Stimulated activated CD4-positive, alpha-beta T cell treated with anti-CD3 and anti-CD28 coated beads, TNF-alpha, amount 100 ng/mL, for 1 hour (primary cell): ENCODE results near the gene THBS2.
"Not testable (repeated sequence)": the region's sequence is repeated elsewhere in the genome, so short reads cannot be mapped to it uniquely, and the experiment has no call there.

ENCODE experiments used
- DNase-seq, 3 donors: peaks; one replicate each; pipeline ENCODE4 v3.0.0-alpha.2; 2020; ENCODE audit warnings: low read depth in 3 of 3, low spot score in 1 of 3

THBS2 gene

GRCh38 chr6:169253337-169254238 is at the start of gene THBS2:
Gene THBS2, minus strand, starts transcription at chr6:169253846. Its CDS starts 3,062 bp downstream, at chr6:169250784.
- no peak for DNase-seq

DNA sequence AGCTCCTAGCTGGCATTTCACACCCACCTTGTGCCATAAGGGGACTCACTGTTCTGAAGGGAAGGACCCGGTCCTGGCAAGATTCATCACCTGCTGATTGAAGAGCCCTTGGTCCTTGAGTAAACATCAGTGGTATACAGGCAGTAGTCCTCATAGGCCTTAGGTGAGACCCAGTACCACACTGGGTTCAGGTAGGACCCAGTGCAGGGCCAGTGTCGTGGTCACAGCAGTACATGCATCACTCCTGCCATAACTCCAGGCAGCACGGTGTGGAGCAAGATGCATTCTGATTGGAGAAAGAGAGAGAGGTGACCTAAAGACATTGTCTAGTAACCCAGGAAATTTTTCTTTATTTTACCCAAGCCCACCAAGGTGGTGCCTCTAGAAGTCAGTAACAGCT is 49.1 kb upstream of the THBS2 start:
- no peak for DNase-seq

GRCh38 chr6:169302255-169302654 is 48.6 kb upstream of the THBS2 start:
- DNase-seq = no peak

DNA sequence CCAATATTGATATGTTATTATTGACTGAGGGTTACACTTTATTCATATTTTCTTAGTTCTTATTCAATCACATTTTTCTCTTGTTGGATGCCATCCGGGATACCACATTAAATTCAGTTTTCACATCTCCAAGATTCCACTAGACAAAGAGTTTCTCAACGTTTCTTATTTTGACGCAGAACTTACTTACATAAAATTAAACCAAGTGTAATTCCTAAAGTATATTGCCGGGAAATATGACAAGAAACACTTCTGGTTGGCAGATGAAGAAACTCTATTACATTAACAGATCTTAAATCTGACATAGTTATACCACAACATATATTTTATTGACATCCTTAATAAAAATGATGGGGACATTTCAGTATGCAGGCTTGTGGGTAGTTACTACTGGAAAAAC is 47.3 kb upstream of the THBS2 start:
- no peak for DNase-seq

GRCh38 chr6:169298626-169299025 is 45.0 kb upstream of the THBS2 start:
- DNase-seq = not testable (repeated sequence)

- DNase-seq = no peak
Observed at GRCh38 chr6:169296622-169297021, 43.0 kb upstream of the THBS2 start.

DNA sequence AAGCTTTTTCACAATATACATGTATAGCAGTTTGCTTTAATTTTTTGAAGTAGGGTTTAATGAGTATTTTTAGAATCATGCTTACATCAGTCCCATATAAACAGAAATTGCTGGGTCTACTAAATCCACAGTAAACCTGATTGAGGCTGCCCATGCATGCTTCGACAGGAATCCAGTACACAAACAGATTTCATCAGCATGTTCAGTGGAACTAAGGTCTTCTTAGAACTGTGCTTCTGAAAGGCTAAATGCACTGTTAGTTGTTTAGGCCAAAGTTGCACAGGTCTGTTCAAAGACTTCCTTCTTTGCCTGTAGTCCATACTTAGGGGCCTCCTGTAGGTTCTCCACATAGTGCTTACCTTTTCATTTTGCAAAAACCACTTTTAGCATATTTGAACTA is 42.5 kb upstream of the THBS2 start:
- no peak for DNase-seq

- DNase-seq = no peak
Observed at GRCh38 chr6:169293196-169293595, 39.5 kb upstream of the THBS2 start.

DNA sequence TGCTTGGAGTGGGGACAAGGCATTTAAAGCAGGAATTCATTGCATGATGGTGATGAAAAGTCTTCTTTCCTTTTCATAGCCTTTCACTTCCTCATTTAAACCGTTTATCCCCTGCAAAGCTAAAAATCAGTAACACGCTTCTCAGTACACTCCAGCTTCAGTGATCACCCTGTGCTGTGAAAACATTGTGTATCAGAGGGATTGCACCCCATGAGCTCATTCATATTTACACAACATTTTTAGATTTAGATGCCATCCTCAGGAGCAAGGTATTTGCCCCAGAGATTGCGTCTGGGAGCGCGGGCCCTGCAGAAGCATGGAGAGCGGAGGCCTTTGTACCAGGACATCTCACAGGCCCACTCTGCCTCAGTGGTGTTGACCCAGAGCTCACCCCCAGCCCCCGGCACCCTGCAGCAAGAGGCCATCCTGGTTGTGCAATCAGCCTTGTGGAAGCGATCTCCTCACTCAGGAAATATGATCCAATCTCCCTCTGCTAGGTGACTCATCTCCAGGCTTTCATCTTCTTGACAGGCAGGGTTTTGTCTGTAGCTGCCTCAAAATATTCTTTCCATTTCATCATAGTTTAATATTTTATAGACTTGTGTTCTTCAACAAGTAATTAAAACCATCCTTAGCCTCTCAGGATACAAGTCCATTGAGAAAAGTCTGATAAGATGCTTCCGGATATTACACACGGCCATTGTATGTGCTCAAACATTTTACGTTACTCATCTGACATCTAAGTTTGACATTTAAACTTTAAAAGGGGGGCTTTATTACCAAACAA is 38.9 kb upstream of the THBS2 start:
- no peak for DNase-seq

DNA sequence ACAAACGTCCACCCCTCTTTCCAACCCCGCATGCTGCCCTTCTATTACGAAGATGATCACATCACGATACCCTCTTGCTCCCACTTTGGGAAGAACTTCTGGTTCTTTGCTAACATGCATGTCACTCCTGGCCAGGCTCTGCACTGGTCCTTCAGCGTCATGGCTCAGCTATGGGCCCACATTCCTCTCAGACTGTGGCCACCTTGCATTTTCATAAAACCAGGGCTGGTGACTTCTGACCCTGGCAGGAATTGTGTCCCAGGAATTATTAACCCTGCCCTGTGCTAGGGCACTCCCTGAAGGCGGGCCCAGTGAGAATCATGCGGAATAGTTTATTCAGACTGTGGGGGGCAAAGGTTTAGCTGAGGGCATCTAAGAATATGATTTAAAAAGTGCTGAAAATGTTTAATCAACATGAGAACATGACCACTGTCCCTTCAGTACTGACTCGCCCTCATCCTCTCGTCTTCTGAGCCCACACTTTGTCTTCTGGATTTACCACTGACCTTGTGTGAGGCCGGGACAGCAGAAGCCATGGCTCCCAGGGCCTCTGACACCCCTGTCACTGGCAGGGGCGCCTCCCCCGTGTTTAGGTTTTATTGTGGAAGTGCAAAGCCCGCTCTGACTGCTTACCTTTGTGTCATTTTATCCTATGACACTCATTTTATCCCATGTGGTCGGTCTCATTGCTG is 38.1 kb upstream of the THBS2 start:
- DNase-seq = no peak

- DNase-seq = no peak
Observed at GRCh38 chr6:169291148-169291547, 37.5 kb upstream of the THBS2 start.

- DNase-seq = no peak
Observed at GRCh38 chr6:169289619-169290339, 36.1 kb upstream of the THBS2 start.

DNA sequence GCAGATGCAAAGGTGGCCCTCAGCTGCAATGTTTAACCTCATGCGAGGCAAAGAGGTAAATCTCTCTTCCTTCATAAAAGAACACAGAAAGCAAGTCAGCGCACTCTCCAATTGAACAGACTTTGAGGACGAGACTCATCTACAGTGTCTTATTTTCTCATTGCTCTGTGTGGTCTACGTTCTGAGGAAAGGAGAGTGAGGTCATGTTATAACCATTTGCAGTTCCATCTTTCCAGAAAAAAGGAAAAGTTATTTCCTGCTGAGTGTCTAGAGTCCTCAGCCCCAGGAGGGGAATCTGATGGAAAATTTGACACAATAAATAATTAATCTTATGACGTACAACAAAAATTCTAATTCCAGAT is 35.6 kb upstream of the THBS2 start:
- no peak for DNase-seq

DNA sequence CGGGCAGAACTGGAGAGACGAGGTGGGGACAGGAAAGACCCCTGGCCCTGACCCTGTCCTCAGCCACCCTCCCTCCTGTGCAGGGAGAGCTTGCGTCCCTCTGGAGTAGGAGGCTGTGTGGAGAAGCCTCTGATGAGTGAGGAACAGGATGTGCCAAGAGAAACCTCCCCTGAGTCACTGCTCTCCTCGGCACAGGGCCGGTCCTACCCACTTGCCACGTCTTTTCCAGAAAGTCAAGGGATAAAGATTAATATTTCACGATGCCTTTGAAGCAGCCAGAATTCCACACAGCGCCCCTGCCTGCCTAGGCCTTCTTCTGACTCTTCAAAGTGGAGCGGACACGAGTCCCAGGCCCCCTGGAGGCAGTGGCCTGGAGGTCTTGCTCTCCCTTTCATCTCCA is 34.9 kb upstream of the THBS2 start:
- DNase-seq = no peak

DNA sequence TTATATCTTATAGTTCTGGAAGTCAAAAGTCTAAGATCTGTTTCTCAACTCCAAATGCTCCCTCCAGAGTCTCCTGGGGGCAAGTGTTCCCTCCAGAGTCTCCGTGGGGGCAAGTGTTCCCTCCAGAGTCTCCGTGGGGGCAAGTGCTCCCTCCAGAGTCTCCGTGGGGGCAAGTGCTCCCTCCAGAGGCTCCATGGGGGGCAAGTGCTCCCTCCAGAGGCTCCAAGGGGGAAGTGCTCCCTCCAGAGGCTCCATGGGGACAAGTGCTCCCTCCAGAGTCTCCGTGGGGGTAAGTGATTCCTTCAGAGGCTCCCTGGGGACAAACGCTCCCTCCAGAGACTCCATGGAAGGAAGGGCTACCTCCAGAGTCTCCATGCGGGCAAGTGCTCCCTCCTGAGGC is 34.0 kb upstream of the THBS2 start:
- DNase-seq = no peak

DNA sequence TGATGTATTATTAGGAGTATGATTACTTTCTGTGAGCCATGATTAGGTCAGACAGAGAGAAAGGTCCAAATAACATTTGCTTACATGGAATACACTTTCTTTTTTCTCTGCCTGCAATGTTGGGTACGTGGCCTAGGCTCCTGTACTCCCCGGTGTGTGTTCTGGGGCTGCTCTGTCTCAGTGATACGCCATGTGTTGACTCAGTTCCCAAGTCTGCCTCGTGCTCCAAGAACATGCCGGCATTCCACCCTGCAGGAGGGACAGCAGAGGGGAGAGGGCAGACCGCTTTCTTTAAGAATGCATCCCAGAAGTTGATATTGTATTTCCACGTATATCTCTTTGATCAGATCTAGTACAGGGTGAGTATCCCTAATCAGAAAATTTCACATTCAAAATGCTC is 33.3 kb upstream of the THBS2 start:
- DNase-seq = no peak

DNA sequence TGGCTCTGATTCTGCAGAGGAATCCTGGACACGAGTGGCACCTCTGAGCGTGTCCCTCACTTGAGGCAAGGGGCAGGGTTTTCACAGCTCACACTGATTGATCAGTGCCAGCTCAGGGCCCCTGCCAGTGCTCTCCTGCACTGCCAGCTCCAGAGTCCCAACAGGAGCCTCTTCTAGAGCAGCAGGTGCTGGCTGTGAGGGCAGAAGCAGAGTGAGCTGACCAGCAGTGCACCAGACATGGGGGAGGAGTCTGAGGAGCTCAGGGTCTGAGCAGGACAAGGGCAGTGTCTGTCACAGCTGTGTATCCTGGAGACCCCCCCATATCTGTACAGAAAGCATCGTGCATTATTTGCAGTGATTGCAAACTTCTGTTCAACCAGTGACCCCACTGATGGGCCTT is 31.5 kb upstream of the THBS2 start:
- no peak for DNase-seq

DNA sequence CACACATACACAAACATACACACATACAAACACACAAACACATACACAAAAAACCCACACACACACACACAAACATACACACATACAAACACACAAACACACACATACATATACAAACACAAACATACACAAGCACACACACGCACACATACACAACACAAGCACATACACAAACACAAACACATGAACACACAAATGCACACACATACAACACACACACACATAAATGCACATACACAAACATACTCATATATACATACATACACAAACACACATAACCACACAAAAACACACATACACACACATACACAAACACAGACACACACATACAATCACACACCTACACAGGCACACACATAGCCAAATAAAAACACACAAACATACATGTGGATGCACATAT is 30.3 kb upstream of the THBS2 start:
- no peak for DNase-seq

DNA sequence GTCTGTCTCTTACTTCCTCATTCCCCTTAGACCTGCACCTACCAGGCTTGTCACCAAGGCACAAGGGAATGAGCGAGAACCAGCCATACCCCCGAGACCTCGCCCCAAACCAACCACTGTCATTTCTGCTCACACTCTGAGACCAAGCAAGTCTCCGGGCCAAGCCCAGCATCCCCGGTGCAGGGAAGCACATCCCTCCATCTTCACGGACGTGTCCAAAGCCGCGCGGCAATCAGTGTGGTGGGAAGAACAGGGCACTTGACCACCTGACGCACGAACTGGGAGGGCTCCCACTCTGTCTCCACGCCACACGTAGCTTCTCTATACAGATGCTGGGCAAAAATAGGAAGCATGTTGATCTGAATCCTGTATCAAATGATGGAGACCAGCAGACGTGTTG is 28.4 kb upstream of the THBS2 start:
- no peak for DNase-seq

DNA sequence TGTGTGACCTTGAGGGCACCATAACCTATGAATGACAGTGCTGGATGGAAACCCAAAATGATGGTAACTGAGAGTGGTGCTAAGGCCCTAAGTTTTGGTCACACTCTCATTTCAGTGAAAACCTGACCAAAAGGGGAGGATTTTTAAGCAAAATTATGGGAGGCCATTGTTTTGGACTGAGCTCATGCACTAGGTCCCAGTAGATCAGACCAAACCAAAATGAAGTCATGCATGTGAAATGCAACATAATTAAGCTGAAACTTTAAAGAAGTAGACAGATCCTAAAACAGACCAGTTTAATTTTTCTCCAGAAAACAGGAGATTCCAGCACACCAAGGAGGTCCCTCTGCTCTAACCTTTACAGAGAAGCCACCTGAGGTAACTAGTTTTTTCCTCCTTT is 24.0 kb upstream of the THBS2 start:
- no peak for DNase-seq

DNA sequence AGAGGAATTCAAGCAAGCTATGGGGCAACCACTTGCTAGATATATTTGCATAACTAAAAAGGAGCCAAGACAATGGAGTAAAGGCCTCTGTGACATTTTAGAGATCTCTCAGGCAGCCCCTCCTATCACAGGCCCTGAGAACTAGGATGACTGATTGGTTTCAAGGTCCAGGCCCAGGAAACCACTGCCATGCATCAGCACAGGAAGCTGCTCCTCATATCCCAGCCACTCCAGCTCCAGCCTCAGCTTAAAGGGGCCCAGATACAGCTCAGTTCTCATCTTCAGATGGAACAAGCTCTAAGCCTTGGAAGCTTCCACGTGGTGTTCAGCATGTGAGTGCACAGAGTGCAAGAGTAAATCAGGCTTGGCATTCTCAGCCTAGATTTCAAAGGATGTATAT is 21.1 kb upstream of the THBS2 start:
- DNase-seq = no peak
